ENCODE measurements around the gene CENPB. TPM values are rescaled to one million over a fixed set of nuclear protein-coding genes. Genes with fewer than 3 reads are reported as not detected.

The CENPB gene
- polyA plus RNA-seq, 4 donors = 34.0 to 47.8 (median 42.3) TPM

DNA sequence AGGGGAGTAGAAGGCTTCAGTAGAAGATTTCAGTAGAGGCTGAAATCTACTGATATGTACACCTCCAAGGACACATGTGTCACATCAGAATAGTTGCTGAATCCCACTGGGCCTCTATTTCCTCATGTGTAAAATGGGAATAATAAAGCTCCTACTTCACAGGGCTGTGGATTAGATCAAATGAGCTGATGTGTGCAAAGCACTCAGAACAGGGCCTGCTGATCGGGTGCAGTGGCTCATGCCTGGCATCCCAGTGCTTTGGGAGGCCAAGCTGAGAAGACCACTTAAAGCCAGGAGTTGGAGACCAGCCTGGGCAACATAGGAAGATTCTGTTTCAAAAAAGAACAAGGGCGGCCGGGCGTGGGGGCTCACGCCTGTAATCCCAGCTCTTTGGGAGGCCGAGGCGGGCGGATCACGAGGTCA lies 25.7 kb upstream of the CENPB start:
- DNase-seq (ENCODE audit: low read depth in 4 of 4, low spot score in 3 of 4) = no peak

DNA sequence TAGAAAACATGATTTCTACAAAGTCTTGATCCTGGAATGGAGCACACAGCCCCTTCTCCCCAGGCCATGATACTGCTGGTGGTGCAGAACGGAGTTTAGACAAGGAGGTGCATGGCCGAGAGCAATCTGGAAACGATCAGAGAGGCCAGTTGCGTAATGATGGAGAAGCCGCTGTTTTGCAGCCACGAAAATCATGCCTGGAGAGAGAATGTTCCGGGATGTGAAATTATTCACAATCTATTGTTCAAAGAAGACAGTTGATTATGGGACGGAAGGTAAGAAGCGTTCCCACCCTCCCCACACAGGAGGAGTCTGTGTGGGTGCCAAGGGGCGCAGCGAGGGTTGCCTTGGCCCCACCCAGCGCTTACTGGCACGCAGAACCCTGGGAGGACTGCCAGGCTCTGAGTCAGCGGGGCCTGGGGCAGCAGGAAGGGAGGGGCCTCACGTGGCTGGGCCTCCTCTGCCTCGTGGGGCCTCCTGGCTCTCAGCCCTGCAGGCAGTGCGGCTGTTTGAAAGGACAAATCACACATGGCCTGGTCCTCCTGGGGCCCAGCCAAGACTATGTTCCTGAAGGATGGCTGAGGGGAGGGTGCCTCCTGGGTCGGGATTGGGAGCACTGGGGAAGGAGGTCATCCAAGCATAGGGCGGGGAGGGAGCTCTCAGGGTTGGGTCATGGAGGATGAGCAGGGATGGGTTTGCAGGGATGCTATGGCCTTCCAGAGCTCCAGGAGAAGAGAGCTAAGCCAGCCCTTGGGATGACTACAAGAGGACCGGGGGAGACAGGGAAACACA lies 25.1 kb upstream of the CENPB start:
- peak; percentile 81 to 83 (median 82) for DNase-seq (ENCODE audit: low read depth in 4 of 4, low spot score in 3 of 4)

DNA sequence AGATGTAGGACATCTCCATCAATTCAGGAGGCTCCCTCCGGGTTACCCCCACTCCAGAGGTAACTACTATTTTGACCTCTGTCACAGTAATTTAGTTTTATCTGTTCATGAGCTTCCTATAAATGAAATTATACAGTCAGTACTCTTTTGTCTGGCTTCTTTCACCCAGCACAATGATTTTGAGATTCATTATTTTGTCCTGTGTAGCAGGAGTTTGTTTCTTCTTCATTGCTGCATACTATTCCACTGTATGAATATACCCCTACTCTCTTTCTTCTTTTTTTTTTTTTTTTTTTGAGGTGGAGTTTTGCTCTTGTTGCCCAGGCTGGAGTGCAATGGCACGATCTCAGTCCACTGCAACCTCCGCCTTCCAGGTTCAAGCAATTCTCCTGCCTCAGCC lies 22.0 kb upstream of the CENPB start:
- no peak for DNase-seq (ENCODE audit: low read depth in 4 of 4, low spot score in 3 of 4)

DNA sequence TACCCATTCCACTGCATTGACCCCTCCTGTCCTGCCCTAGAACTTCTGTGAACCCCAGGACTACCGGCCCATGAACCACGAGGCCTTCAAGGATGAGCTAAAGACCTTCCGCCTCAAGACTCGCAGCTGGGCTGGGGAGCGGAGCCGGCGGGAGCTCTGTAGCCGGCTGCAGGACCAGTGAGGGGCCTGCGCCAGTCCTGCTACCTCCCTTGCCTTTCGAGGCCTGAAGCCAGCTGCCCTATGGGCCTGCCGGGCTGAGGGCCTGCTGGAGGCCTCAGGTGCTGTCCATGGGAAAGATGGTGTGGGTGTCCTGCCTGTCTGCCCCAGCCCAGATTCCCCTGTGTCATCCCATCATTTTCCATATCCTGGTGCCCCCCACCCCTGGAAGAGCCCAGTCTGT lies 18.2 kb upstream of the CENPB start:
- no peak for DNase-seq (ENCODE audit: low read depth in 4 of 4, low spot score in 3 of 4)

DNA sequence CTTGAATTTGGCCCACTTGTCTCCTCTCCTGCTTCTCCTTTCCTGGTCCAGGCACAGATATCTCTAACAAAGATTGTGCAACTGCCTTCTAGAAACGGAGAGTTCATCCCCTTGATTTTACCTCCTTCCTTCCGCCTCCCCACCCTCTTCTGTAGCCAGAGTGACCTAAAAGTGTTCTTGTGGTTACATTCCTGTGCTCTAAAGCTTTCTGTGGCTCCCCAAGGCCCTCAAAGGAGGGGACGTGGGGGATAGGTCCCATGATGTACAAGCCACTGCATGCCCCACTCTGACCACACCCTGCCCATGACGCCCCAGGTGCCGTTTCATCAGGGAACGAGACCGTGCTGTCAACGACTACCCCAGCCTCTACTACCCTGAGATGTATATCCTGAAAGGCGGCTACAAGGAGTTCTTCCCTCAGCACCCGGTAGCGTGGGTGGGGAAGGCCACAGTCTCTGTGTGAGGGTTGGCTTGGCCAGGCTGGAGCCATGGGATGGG lies 17.8 kb upstream of the CENPB start:
- DNase-seq (ENCODE audit: low read depth in 4 of 4, low spot score in 3 of 4) = no peak

DNA sequence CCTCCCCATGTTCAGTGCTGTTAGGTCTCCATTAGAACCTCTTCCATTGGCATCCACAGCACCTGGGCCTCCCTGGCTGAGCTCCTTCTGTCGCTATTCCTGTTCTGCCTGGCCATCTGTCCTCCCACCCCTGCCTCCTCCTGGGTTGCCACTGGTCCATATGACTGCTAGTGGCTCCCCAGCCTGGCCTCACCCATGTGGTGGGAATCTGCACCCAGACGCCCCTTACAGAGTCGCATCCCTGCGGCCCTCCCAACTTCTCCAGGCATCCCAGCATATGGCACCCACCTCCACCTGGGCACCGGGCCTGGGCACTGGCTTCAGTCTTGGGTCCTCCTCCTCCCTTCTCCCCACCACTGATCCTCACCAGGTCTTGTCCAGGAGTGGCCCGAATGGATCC lies 17.3 kb upstream of the CENPB start:
- no peak for DNase-seq (ENCODE audit: low read depth in 4 of 4, low spot score in 3 of 4)

DNA sequence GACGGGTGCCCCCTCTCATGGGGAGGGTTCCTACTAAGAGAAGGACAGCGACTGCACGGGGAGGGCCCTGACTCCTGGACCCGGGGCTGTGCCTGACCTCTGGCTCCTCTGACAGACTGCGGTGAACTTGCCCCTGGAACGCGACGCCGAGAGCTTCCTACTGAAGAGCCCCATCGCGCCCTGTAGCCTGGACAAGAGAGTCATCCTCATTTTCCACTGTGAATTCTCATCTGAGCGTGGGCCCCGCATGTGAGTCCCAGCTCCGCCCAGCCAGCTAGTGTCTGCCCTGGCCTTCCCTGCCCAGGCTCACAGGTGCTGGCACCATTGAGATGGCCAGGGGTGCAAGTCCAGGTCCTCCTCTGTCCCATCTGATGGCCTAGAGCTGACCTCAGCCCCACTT lies 16.7 kb upstream of the CENPB start:
- no peak for DNase-seq (ENCODE audit: low read depth in 4 of 4, low spot score in 3 of 4)

DNA sequence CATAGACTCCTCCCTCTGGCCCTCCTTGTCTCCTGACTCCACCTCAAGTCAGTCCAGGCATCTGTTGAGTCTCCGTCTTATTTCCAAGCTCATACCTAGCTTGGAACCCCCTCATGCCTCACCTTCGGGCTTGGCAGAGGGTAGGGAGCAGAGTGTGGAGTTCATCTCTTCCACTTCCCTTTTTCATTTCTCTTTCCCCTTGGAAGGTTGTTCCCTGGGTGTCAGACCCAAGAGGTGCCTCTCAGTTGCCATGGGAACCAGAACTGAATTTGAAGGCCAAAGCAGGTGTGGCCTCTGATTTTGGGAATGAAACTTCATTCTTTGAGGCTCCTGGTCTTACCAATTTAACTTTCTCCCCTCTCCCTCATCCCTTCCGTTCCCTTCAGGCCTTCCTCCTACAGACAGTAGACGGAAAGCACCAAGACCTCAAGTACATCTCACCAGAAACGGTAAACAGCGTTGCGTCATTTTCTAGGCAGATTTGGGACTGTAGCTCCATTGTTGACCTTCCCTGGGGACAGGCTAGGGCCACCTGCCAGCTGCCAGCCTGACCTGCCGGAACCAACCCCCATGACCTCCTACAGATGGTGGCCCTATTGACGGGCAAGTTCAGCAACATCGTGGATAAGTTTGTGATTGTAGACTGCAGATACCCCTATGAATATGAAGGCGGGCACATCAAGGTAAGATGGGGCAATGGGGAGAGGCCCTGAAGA lies 16.1 kb upstream of the CENPB start:
- DNase-seq (ENCODE audit: low read depth in 4 of 4, low spot score in 3 of 4) = no peak

DNA sequence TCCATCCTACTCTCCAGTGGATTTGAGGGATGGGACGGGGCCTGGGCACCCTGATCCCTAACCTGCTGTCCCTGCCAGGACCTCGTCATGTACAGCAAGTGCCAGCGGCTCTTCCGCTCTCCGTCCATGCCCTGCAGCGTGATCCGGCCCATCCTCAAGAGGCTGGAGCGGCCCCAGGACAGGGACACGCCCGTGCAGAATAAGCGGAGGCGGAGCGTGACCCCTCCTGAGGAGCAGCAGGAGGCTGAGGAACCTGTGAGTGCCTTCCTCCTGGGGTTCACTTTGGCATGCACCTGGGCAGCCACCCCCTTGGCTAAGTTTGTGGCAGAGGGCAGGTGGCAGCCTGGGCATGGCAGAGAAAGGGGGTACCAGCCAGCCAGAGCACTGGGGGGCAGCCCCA lies 15.3 kb upstream of the CENPB start:
- DNase-seq (ENCODE audit: low read depth in 4 of 4, low spot score in 3 of 4) = no peak

DNA sequence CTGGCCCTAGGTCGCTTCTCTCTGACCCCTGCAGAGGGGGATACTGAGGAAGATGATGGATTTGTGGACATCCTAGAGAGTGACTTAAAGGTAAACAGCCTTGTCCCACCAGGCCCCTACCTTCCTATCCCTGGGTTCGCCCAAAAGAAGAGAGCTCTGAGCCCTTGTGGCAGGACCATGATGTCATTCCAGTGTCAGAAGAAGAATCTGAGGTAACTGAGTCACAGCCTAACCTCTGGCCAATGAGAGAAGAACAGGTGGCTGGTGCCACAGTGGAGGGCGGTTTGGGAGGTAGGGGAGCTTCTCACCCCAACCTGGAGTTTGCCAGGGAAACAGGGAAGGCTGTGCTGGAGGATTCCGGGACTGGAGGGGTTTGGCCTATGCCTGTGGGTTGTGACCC lies 14.8 kb upstream of the CENPB start:
- no peak for DNase-seq (ENCODE audit: low read depth in 4 of 4, low spot score in 3 of 4)

DNA sequence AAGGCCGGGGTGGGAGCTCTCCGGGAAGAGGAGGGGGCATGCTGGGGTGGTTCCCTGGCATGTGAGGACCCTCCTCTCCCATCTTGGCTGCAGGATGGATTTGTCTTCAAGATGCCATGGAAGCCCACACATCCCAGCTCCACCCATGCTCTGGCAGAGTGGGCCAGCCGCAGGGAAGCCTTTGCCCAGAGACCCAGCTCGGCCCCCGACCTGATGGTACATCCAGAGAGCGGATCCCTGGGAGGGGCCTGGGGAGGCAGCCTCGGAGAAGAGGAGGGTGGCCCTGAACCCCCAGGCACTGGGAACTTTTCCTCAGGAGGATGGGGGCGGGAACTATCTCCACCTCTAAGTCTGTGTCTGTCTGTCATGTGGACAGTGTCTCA lies 14.3 kb upstream of the CENPB start:
- no peak for DNase-seq (ENCODE audit: low read depth in 4 of 4, low spot score in 3 of 4)

DNA sequence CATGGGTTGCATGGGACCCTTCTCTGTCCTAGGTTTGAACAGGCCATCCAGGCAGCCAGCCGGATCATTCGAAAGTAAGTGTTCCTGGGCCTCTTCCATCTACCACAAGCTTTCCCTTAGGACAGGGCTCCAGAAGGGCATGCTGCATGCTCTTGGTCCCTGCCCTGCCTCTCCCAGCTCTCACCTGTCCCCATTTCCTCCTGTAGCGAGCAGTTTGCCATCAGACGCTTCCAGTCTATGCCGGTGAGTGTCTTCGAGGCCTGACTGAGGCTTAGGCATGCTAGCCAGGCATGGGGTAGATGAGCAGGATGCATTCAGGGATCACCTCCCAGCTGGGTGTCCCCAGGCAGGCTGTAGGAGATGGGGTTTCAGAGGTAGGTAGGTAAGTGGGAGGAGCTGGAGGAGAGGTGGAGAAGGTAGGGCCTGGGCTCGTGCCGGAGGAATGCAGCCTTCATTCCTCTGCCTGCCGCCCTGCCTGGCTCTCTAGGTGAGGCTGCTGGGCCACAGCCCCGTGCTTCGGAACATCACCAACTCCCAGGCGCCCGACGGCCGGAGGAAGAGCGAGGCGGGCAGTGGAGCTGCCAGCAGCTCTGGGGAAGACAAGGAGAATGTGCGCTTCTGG lies 13.8 kb upstream of the CENPB start:
- DNase-seq (ENCODE audit: low read depth in 4 of 4, low spot score in 3 of 4) = no peak

DNA sequence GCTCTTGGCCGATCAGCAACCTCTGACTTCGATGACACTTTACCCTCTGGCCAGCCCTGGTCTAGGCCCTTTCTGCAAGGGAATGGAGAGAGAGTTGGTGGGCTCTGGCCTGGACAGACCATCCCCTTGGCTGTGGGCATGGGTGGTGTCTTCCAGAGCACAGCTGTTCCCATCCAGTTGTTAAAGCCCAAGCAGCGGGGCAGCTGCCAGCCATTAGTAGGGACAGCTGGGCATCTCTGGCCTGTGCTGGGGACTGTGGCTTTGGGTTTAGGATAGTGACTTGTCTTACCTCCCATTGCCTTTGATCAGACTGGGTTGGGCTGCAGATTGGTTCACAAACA lies 12.3 kb upstream of the CENPB start:
- no peak for DNase-seq (ENCODE audit: low read depth in 4 of 4, low spot score in 3 of 4)

DNA sequence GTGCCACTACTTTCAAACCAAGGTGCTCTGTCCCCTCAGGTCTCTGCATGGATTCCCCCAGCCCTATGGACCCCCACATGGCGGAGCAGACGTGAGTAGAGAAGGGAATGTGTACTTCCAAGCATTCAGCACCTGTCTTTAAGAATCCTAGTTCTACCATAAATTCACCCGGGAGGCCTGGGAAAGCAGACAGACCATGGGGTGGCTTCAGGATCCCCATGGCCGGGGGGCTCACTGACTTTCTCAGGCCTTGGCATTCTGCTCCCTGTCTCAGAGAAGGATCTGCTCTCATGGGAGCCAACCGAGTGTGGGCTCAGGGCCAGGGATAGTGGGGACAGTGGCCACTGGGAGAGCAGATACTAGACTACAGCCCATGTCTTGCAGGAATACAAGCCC lies 11.8 kb upstream of the CENPB start:
- DNase-seq (ENCODE audit: low read depth in 4 of 4, low spot score in 3 of 4) = no peak

DNA sequence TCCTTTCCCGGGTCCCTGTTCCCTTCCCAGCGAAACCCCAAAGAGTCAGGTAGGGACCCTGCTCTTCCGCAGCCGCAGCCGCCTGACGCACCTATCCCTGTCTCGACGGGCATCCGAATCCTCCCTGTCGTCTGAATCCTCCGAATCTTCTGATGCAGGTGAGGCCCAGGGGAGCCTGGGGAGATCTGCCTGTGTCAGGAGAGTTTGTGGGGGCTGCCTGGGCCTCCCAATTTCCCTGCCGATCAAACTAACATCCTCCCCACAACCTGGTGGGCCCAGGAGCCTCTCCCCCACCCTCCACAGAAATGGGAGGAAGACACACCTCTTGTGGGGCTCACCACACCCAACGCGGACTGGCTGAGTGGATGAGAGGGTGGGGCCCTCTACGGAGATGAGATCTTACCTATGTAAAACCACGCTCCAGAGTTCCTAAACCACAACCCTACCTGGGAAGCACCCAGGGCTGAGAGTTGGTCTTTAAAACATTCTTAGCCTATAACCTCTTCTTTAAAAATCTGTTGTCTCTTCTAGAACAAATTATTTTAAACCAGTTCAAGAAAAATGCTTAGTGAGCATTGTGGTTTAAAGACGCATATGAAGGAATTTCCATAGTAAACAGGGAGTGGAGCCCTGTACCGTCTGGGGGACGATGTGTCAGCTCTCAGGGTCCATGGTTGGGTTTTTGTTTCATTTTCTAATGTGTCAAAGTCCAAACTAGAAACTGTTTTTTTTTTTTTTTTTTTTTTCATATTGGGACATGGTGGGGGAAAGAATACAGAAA lies 11.2 kb upstream of the CENPB start:
- DNase-seq (ENCODE audit: low read depth in 4 of 4, low spot score in 3 of 4) = no peak

DNA sequence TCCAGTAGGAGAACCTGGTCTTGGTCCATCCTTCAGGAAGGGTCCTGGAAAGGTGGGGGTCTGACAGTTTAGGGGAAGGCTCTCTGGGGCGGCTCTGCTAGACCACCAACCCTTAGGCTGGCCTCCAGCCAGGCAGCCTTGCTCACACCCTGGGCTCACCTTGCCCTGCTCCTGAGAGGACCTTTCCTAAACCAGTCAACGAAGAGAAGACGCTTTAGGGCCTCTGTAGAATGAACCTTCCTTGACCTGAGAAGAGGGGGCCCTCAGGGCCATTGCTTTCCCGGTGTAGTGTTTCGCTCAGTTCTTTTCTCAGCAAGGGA lies 10.6 kb upstream of the CENPB start:
- DNase-seq (ENCODE audit: low read depth in 4 of 4, low spot score in 3 of 4) = no peak

DNA sequence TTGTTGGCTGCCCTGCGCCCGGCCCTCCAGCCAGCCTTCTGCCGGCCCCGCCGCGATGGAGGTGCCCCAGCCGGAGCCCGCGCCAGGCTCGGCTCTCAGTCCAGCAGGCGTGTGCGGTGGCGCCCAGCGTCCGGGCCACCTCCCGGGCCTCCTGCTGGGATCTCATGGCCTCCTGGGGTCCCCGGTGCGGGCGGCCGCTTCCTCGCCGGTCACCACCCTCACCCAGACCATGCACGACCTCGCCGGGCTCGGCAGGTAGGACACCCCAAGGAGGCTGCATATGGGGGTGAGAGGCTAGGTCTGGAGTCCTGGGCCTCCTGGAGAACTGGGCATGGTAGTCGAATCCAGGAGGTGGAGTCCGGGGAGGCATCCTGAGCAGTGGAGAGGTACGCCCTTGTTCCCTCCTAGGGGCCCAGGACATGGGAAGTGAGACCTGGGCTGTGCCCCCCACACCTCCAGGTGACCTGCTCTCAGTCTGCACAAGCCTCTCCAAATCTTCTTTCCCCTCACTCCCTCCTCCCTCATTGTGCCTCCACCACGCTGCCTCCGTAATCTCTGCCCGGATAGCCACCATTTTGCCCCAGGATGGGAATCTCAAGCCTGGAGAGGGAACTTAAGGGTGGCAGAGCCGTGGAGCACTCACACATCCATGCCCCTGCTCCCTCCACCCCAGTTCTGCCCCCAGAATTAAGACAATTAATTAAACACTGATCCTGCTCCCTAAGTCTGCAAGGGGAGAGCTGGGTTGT lies 10.1 kb upstream of the CENPB start:
- DNase-seq (ENCODE audit: low read depth in 4 of 4, low spot score in 3 of 4) = no peak

DNA sequence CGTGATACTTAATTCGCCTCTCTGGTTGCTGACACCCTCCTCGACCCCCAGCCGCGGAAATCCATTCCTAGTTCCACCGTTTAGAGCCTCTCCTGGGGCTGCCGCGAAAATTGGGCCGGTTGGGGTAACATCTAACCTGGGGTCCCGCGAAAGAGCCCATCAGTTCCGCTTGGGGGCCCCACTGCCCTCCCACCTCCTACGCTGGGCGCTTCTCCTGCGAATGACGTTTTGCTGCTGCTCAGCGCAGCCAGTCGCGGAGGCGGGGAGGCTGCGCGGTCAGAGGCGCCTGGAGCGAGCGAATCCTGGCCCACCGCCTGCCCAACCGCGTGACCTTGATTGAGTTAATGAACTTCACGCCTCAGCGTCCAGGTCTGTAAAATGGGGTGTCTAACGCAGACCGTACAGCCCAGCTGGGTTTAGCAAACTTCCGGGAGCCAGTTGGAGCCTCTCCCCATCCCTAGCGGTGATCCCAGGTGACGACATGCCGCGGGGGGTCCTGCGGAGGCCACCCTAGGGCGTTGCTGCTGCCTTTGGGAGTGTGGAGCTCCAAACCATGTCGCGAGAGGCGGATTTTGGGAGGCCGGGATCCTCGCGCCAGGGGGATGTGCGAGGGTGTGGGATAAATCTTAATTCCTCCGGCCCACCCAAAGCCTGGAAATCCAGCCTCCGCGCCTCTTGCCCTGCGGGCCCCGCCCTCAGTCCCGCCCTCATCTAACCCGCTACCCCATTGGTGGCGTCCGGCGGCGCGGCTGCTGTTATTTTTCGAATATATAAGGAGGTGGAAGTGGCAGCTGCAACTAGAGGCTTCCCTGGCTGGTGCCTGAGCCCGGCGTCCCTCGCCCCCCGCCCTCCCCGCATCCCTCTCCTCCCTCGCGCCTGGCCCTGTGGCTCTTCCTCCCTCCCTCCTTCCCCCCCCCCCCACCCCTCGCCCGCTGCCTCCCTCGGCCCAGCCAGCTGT lies 9.2 kb upstream of the CENPB start, which contains the start of gene CDC25B:
TSS of gene CDC25B (plus strand) at position 800 of the 958 bp plus-strand sequence. CDS start 222 bp downstream, outside the sequence.
- peak in 3 of 4 donors; percentile 74 to 87 (median 81) for DNase-seq (ENCODE audit: low read depth in 4 of 4, low spot score in 3 of 4)
